LNCAP (cell line): ENCODE measurements around the gene MUSTN1.

Experiments
- TF ChIP-seq, protein P1 (sequence below): fragments of 450-650 bp; IDR thresholded peaks from 2 replicates; pipeline ENCODE4 v1.5.1; 2017; ENCODE audit warnings: mild to moderate bottlenecking

The MUSTN1 gene

DNA sequence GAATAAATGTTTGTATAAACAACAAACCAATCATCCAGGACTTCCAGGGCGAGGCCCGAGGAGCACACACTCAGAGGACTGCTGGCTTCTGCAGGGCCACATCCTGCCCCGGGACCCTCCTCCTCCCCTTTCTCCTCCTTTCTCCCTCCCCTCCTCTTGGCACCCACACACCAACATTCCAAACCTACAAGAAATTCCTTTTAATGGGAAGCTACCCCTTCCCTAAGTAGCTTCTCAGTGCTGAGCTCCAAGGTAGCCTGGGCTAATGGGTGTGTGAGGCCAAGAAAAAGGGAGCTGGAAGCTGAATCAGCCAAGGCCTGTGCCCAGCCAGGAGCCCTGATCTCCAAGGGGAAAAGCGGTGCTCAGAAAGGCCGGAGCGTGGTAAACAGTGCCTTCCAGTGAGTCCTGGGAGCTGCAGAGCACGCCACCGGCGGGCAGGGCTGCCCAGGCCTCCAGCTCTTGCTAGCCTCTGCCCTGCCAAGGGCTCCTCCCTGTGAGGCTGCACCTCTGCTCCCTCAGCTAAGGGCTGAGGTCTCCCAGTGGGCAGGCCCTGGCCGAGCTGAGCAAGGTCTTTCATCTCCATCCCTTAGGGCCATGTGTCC lies 36.3 kb downstream of the MUSTN1 start:
- TF ChIP-seq, protein P1, sequence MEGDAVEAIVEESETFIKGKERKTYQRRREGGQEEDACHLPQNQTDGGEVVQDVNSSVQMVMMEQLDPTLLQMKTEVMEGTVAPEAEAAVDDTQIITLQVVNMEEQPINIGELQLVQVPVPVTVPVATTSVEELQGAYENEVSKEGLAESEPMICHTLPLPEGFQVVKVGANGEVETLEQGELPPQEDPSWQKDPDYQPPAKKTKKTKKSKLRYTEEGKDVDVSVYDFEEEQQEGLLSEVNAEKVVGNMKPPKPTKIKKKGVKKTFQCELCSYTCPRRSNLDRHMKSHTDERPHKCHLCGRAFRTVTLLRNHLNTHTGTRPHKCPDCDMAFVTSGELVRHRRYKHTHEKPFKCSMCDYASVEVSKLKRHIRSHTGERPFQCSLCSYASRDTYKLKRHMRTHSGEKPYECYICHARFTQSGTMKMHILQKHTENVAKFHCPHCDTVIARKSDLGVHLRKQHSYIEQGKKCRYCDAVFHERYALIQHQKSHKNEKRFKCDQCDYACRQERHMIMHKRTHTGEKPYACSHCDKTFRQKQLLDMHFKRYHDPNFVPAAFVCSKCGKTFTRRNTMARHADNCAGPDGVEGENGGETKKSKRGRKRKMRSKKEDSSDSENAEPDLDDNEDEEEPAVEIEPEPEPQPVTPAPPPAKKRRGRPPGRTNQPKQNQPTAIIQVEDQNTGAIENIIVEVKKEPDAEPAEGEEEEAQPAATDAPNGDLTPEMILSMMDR: no peak

DNA sequence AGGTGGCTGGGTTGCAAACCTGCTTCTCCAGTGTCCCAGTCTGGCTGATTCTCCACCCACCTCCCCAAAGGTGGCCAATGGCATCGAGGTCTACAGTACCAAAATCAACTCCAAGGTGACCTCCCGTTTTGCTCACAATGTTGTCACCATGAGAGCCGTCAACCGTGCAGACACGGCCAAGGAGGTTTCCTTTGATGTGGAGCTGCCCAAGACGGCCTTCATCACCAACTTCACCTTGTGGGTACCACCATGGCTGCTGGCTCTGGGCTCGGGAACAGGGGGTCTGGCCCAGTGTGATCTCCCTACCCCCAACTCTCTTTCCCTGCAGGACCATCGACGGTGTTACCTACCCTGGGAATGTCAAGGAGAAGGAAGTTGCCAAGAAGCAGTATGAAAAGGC lies 38.4 kb downstream of the MUSTN1 start:
- TF ChIP-seq, protein P1: no peak

DNA sequence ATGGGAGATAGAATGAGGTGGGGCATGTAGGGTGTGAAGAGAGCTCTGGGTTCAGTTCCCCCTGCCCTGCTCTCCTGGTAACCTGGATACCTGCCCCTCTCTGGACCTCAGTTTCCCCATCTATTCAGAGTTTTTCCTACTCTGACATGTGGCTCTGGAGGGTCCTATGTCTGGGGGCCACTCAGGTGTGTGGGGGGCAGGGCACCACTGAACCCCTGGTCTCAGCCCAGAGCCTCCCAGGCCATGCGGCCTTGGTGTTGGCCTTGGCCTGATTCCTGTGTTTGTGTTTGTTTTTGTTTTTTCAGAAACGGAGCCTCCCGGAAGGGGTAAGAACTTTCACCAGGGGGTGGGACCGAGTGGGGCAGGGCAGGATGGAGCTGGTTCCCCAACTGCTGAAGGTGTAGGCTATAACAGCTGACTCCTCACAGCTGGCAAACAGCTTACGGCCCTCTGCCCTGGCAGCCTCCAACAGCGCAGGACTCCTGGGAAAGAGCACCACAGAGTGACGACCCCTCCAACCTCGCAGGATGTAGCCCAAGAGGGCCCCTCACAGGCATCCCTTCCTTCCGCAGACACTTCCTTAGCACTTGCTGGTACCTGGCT lies 39.4 kb downstream of the MUSTN1 start:
- TF ChIP-seq, protein P1: no peak

DNA sequence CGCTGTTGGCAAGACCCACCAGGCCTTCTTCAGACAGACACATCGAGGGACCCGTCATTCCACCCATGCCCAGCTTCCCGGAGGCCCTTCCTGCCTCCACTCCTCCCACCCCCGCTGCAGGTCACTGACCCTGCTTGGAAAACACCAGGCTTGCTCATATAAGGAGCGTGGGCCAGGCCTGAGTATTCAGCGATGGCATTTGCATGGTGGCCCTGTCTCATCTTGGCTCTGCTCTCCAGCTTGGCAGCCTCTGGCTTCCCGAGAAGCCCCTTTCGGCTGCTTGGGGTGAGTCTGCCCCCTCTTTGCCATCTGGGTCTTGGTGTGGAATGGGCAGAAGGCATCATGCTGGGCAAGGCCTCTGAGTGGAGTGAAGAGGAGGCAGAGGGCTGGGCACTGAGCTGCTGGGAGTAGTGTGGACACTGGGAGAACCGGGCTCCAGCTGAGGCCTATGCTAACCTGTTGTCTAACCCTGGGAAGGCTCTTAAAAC lies 40.2 kb downstream of the MUSTN1 start, which contains the start of gene ITIH3:
Gene ITIH3, plus strand, starts transcription at position 185 of the 488 bp plus-strand sequence. Its CDS starts 8 bp downstream, at position 193.
- TF ChIP-seq, protein P1: no peak

DNA sequence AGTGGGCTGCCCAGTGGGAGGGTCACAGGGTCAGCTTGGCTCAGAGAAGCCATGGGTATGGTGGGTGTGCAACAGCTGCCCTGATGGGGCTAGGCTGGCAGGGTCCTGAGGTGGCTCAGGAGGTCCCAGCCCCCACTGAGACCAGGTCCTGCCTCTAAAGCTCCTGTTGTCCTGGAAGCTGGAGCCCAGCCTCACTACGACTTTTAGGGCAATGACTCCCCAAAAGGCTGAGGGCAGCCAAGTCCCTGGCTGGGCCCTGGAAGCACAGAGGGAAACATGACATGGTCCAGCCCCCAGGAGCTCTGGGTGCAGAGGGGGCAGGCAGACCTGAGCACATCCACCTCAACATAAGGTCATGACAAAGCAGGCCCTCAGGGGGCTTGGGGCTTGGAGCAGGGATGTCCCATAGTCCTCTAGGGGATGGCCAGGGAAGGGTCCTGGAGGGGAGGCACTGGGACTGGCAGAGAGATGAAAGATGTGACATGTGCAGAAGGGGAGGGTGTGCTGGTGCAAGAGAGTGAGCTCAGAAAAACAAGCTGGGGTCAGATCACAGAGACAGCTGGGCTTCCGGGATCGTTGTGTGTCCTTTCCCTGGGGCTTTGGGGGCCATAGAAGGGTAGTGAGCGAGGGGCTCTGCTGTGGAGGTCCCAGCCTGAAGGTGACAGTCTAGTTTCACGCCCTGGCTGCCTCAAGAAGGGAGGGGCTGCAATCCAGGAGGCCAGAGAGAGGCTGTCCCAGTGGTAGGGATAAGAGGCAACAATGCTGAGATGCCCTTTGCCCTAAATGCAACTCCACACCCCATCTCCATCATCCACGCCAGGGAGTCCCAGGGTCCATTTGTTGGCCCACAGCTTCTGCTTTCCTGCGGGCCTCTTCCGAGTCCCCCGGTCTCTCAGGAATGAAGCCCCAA lies 40.9 kb downstream of the MUSTN1 start:
- TF ChIP-seq, protein P1: no peak

DNA sequence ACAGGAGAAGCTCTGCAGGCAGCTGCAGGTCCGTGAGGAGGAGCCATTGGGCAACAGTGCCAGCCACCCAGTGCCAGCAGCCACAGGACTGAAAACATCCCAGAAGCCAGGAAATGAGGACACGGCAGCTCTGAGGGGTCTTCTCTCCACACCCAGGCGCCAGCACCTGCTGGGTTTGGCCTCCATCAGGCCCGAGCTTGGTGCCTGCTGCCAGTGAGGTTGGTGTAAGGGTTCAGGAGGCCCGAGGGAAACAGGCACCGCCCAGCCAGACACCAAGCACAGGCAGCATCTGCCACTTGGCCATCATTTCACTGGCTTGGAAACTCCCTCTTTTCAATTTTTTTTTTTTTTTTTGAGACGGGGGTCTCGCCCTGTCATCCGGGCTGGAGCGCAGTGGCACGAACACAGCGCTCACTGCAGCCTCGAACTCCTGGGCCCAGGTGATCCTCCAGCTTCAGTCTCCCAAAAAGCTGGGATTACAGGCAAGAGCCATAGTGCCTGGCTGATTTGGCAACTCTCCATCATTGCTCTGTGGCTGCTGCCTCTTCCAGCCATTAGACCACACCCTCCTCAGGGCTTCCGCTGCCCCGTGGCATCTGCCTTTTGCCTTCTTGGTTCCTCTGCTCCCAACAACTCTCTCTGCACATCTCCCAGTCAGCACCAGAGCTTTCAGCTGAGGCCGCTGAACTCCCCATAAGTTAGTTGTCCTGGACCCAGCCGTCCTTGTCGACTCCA lies 41.7 kb downstream of the MUSTN1 start:
- TF ChIP-seq, protein P1: no peak

DNA sequence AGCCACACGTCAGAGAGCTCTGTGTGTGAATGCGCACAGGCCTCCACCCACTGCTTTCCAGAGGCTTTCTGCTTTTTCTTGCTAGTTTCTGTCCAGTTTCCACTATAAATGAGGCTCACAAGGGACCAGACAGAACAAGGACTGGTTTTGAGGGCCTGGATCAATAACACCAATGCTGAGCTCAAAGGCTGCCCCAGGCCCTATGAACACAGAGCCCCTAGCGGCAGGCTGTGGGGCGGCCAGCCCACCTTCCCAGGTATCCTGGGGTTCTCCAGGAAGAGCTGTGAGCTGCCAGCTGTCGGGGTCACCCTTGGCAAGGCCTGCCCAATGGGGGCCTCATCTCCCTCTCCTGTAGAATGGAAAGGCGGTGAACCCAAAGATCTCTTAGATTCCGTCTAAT lies 42.4 kb downstream of the MUSTN1 start:
- TF ChIP-seq, protein P1: no peak
